Measurements from ENCODE around the gene HS3ST3A1. TPM values are rescaled to one million over a fixed set of nuclear protein-coding genes. Genes with fewer than 3 reads are reported as not detected.

The HS3ST3A1 gene
- total RNA-seq, 1 experiment from 2014 or later, result not detected

GRCh38 chr17:13513039-13513405, 88.7 kb downstream of the HS3ST3A1 start:
- intact Hi-C loops (cut with micrococcal nuclease), result no loop called here
- Histone ChIP-seq H3K4me3 (replicated peaks in 1 of 2; ENCODE audit: low read depth in 1 of 2, low read length in 2 of 2) (no peak overlapping the region), H3K4me1 (ENCODE audit: control insufficient read depth in 1 of 2, insufficient read depth in 2 of 2, low read length in 2 of 2) (no peaks in the 10 kb centered on the region), H3K4me2 (ENCODE audit: low read length) (no peak overlapping the region), H4K20me1 (ENCODE audit: insufficient read depth) (no peaks in the 10 kb centered on the region), H3K27ac (ENCODE audit: low read depth, low read length) (no peak overlapping the region), H3K9ac (ENCODE audit: low read length) (no peak overlapping the region), H2AFZ (ENCODE audit: low read depth, low read length, poor library complexity, severe bottlenecking) (peak overlapping the region; percentile 32), H3K27me3 (ENCODE audit: insufficient read depth, low read length) (no peaks in the 10 kb centered on the region), H3K79me2 (ENCODE audit: insufficient read depth, low read length) (no peaks in the 10 kb centered on the region), H3K9me2 (ENCODE audit: insufficient read depth) (no peaks in the 10 kb centered on the region), H3K36me3 (ENCODE audit: control insufficient read depth in 1 of 2, insufficient read depth in 2 of 2, low read length in 2 of 2) (no peaks in the 10 kb centered on the region), H3K9me3 (ENCODE audit: control insufficient read depth in 1 of 2, insufficient read depth in 1 of 2, low read depth in 1 of 2, low read length in 2 of 2) (no peaks in the 10 kb centered on the region)
- BruUV-seq (replicated peaks), result no TSS peak
- ChIA-PET POLR2A (no interaction called here), RAD21 (ENCODE audit: low non-redundant PET in 1 of 2, low total read pairs in 2 of 2, uncharacterized antibody in 2 of 2, unreplicated experiment in 2 of 2) (no interaction called here), CTCF (no interaction called here)
- no peak for TF ChIP-seq CEBPB (IDR thresholded peaks at IDR 0.05; ENCODE audit: low read depth)
- TF ChIP-seq POLR2AphosphoS5 (IDR thresholded peaks at IDR 0.05; ENCODE audit: low read depth, low read length), result no peak
- ATAC-seq (no peak), DNase-seq (ENCODE audit: low read depth, low spot score) (no peak)

GRCh38 chr17:13510062-13510461, 91.7 kb downstream of the HS3ST3A1 start:
- Histone ChIP-seq H3K9ac (ENCODE audit: low read length) (no peak overlapping the region), H3K9me3 (ENCODE audit: control insufficient read depth in 1 of 2, insufficient read depth in 1 of 2, low read depth in 1 of 2, low read length in 2 of 2) (no peaks in the 10 kb centered on the region), H3K4me3 (replicated peaks in 1 of 2; ENCODE audit: low read depth in 1 of 2, low read length in 2 of 2) (no peak overlapping the region), H3K79me2 (ENCODE audit: insufficient read depth, low read length) (no peaks in the 10 kb centered on the region), H3K36me3 (ENCODE audit: control insufficient read depth in 1 of 2, insufficient read depth in 2 of 2, low read length in 2 of 2) (no peaks in the 10 kb centered on the region), H4K20me1 (ENCODE audit: insufficient read depth) (no peaks in the 10 kb centered on the region), H3K27me3 (ENCODE audit: insufficient read depth, low read length) (no peaks in the 10 kb centered on the region), H3K4me1 (ENCODE audit: control insufficient read depth in 1 of 2, insufficient read depth in 2 of 2, low read length in 2 of 2) (no peaks in the 10 kb centered on the region), H3K9me2 (ENCODE audit: insufficient read depth) (no peaks in the 10 kb centered on the region), H3K27ac (ENCODE audit: low read depth, low read length) (no peak overlapping the region), H2AFZ (ENCODE audit: low read depth, low read length, poor library complexity, severe bottlenecking) (no peak overlapping the region), H3K4me2 (ENCODE audit: low read length) (no peak overlapping the region)
- no peak for ATAC-seq
- BruUV-seq (replicated peaks), result no TSS peak
- intact Hi-C loops (cut with micrococcal nuclease), result no loop called here
- TF ChIP-seq ELF1 (IDR thresholded peaks at IDR 0.05; ENCODE audit: borderline replicate concordance, low read depth) (no peak), JUND (IDR thresholded peaks at IDR 0.05) (no peak), EZH2 (IDR thresholded peaks at IDR 0.05) (no peak), CEBPB (IDR thresholded peaks at IDR 0.05; ENCODE audit: low read depth) (no peak), SRF (IDR thresholded peaks at IDR 0.05; ENCODE audit: low read depth) (no peak), FOSL1 (IDR thresholded peaks at IDR 0.05; ENCODE audit: low read depth) (no peak), EZH2phosphoT487 (IDR thresholded peaks at IDR 0.05; ENCODE audit: borderline replicate concordance) (no peak), ZNF274 (IDR thresholded peaks at IDR 0.05; ENCODE audit: low read depth, low read length) (no peak), POLR2AphosphoS5 (IDR thresholded peaks at IDR 0.05; ENCODE audit: low read depth, low read length) (no peak), MAX (IDR thresholded peaks at IDR 0.05) (no peak), SP1 (IDR thresholded peaks at IDR 0.05; ENCODE audit: low read depth) (no peak)
- TF ChIP-seq, protein P1, sequence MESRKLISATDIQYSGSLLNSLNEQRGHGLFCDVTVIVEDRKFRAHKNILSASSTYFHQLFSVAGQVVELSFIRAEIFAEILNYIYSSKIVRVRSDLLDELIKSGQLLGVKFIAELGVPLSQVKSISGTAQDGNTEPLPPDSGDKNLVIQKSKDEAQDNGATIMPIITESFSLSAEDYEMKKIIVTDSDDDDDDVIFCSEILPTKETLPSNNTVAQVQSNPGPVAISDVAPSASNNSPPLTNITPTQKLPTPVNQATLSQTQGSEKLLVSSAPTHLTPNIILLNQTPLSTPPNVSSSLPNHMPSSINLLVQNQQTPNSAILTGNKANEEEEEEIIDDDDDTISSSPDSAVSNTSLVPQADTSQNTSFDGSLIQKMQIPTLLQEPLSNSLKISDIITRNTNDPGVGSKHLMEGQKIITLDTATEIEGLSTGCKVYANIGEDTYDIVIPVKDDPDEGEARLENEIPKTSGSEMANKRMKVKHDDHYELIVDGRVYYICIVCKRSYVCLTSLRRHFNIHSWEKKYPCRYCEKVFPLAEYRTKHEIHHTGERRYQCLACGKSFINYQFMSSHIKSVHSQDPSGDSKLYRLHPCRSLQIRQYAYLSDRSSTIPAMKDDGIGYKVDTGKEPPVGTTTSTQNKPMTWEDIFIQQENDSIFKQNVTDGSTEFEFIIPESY (IDR thresholded peaks at IDR 0.05; ENCODE audit: extremely low read depth, insufficient replicate concordance, low read length), result no peak
- POLR2A ChIA-PET, result no interaction called here
- no peak for DNase-seq (ENCODE audit: low read depth, low spot score)
- RAD21 ChIA-PET (ENCODE audit: low non-redundant PET in 1 of 2, low total read pairs in 2 of 2, uncharacterized antibody in 2 of 2, unreplicated experiment in 2 of 2), result no interaction called here
- CTCF ChIA-PET, result no interaction called here
